Measurements from ENCODE around the gene ASB11.

- no peak for TF ChIP-seq CTCF (conservative IDR thresholded peaks at IDR 0.05 in 1 of 2, IDR thresholded peaks at IDR 0.05 in 1 of 2; ENCODE audit: extremely low read depth in 1 of 2, insufficient read depth in 1 of 2, low read depth in 1 of 2, low read length in 2 of 2)
- no peak for TF ChIP-seq EZH2 (IDR thresholded peaks at IDR 0.05; ENCODE audit: borderline replicate concordance, low read length)
These were observed 74.1 kb downstream of the ASB11 start for GRCh38 chrX:15241301-15241700.

Data from mammary epithelial cell (primary cell).